RPMI7951 (cell line): ENCODE data around the gene TENM4. TPM values are rescaled to one million over a fixed set of nuclear protein-coding genes. Genes with fewer than 3 reads are reported as not detected.
"Not testable (repeated sequence)": the region's sequence is repeated elsewhere in the genome, so short reads cannot be mapped to it uniquely, and the experiment has no call there.

ENCODE experiments used
- DNase-seq: peaks from one replicate; pipeline ENCODE4 v3.0.0-alpha.2; 2012; ENCODE audit warnings: low read depth
- total RNA-seq: library from RNA; depleted of rRNA; stranded (reverse); fragments of >200 nt; shearing (Covaris generic); gene quantifications from 2 replicates; pipeline ENCODE4 v1.2.3, GENCODE V29; 2014

Gene TENM4
- total RNA-seq, 1 experiment from 2014 or later: 25.1 TPM

- DNase-seq: no peak
Observed at GRCh38 chr11:78978831-78979230, 462.0 kb downstream of the TENM4 start.

GRCh38 chr11:78977848-78978247 is 463.0 kb downstream of the TENM4 start:
- not testable (repeated sequence) for DNase-seq

- DNase-seq: peak; percentile 22
Observed at GRCh38 chr11:78977009-78977408, 463.8 kb downstream of the TENM4 start.

GRCh38 chr11:78975081-78975480 is 465.7 kb downstream of the TENM4 start:
- DNase-seq: no peak

GRCh38 chr11:78973876-78974275 is 467.0 kb downstream of the TENM4 start:
- no peak for DNase-seq

- DNase-seq: no peak
Observed at GRCh38 chr11:78972590-78972989, 468.2 kb downstream of the TENM4 start.

GRCh38 chr11:78972177-78972576 is 468.7 kb downstream of the TENM4 start:
- no peak for DNase-seq

- DNase-seq: no peak
Observed at GRCh38 chr11:78967811-78968210, 473.0 kb downstream of the TENM4 start.

GRCh38 chr11:78965432-78965831 is 475.4 kb downstream of the TENM4 start:
- no peak for DNase-seq

GRCh38 chr11:78961937-78962701 is 478.7 kb downstream of the TENM4 start:
- no peak for DNase-seq

- peak; percentile 25 for DNase-seq
Observed at GRCh38 chr11:78961247-78961646, 479.6 kb downstream of the TENM4 start.

- no peak for DNase-seq
Observed at GRCh38 chr11:78958444-78958843, 482.4 kb downstream of the TENM4 start.

GRCh38 chr11:78957476-78958245 is 483.2 kb downstream of the TENM4 start:
- peak; percentile 66 for DNase-seq

- no peak for DNase-seq
Observed at GRCh38 chr11:78954696-78955095, 486.1 kb downstream of the TENM4 start.

- no peak for DNase-seq
Observed at GRCh38 chr11:78954261-78954660, 486.6 kb downstream of the TENM4 start.

- peak; percentile 42 for DNase-seq
Observed at GRCh38 chr11:78952890-78953289, 487.9 kb downstream of the TENM4 start.

- DNase-seq: no peak
Observed at GRCh38 chr11:78952175-78952574, 488.7 kb downstream of the TENM4 start.

GRCh38 chr11:78949976-78950690 is 490.7 kb downstream of the TENM4 start:
- DNase-seq: no peak

- DNase-seq: peak; percentile 43
Observed at GRCh38 chr11:78946945-78947902, 493.6 kb downstream of the TENM4 start.

GRCh38 chr11:78943841-78944240 is 497.0 kb downstream of the TENM4 start:
- DNase-seq: no peak

- no peak for DNase-seq
Observed at GRCh38 chr11:78943154-78943553, 497.7 kb downstream of the TENM4 start.
